HepG2 (cell line): Measurements from ENCODE around the gene TNP2. TPM values are rescaled to one million over a fixed set of nuclear protein-coding genes. Genes with fewer than 3 reads are reported as not detected.

ENCODE experiments used
- CC2D1A ChIP-seq: sonication (generic); formaldehyde crosslinking; IDR thresholded peaks from 2 replicates; pipeline ENCODE4 v1.8.1; 2023; ENCODE audit warnings: mild to moderate bottlenecking, missing genetic modification reagents
- CENPBD1 ChIP-seq: sonication (generic); formaldehyde crosslinking; IDR thresholded peaks from 2 replicates; pipeline ENCODE4 v1.8.0; 2022; ENCODE audit warnings: missing genetic modification reagents, low read depth, mild to moderate bottlenecking, borderline replicate concordance
- CSRNP2 ChIP-seq: sonication (generic); formaldehyde crosslinking; conservative IDR thresholded peaks from 2 replicates; pipeline ENCODE4 v1.8.0; 2022; ENCODE audit warnings: low read depth, missing genetic modification reagents
- DBP ChIP-seq: sonication (generic); formaldehyde crosslinking; IDR thresholded peaks from 2 replicates; pipeline ENCODE4 v1.4.0; 2020; ENCODE audit warnings: missing genetic modification reagents; ENCODE audit errors: not compliant biosample characterization
- DPF2 ChIP-seq: sonication (generic); formaldehyde crosslinking; IDR thresholded peaks from 2 replicates; pipeline ENCODE4 v1.4.0; 2020; ENCODE audit warnings: mild to moderate bottlenecking, low read depth, missing genetic modification reagents, borderline replicate concordance
- EED ChIP-seq: sonication (generic); formaldehyde crosslinking; IDR thresholded peaks from 2 replicates; pipeline ENCODE4 v1.5.0; 2020; ENCODE audit warnings: mild to moderate bottlenecking, missing genetic modification reagents
- KLF13 ChIP-seq: sonication (generic); formaldehyde crosslinking; IDR thresholded peaks from 2 replicates; pipeline ENCODE4 v1.4.0; 2020; ENCODE audit warnings: mild to moderate bottlenecking, missing genetic modification reagents
- MIER3 ChIP-seq: IDR thresholded peaks from 2 replicates; pipeline ENCODE4 v1.6.1; 2016; ENCODE audit warnings: missing compliant biosample characterization, borderline replicate concordance
- MTF1 ChIP-seq: sonication (generic); formaldehyde crosslinking; IDR thresholded peaks from 2 replicates; pipeline ENCODE4 v1.5.0; 2020; ENCODE audit warnings: missing genetic modification reagents
- NPAS2 ChIP-seq: sonication (generic); formaldehyde crosslinking; IDR thresholded peaks from 2 replicates; pipeline ENCODE4 v1.8.0; 2022; ENCODE audit warnings: mild to moderate bottlenecking, missing genetic modification reagents, borderline replicate concordance
- NR2F1 ChIP-seq, 2 experiments: fragments of 450-650 bp in 1 of 2; formaldehyde crosslinking in 1 of 2; IDR thresholded peaks; 2 replicates each; pipeline versions ENCODE4 v1.5.0 to v1.6.1; 2016 to 2020; ENCODE audit warnings: mild to moderate bottlenecking in 1 of 2, missing compliant biosample characterization in 1 of 2, missing genetic modification reagents in 1 of 2, moderate library complexity in 1 of 2
- NR2F6 ChIP-seq, 2 experiments: IDR thresholded peaks; 2 replicates each; pipeline ENCODE4 v1.6.1; 2016; ENCODE audit warnings: antibody characterized with exemption in 1 of 2, mild to moderate bottlenecking in 1 of 2
- PHB2 ChIP-seq: fragments of 450-650 bp; IDR thresholded peaks from 2 replicates; pipeline ENCODE4 v1.6.1; 2018; ENCODE audit not compliant: partially characterized antibody
- PHF5A ChIP-seq: IDR thresholded peaks from one replicate; pipeline ENCODE4 v1.6.1; 2018; ENCODE audit warnings: low read depth, missing genetic modification reagents; ENCODE audit not compliant: unreplicated experiment
- RORA ChIP-seq: sonication (generic); formaldehyde crosslinking; IDR thresholded peaks from 2 replicates; pipeline ENCODE4 v1.5.0; 2020; ENCODE audit warnings: mild to moderate bottlenecking, missing genetic modification reagents, moderate library complexity
- SMAD3 ChIP-seq: sonication (generic); formaldehyde crosslinking; IDR thresholded peaks from 2 replicates; pipeline ENCODE4 v1.4.0; 2020; ENCODE audit warnings: missing genetic modification reagents
- TCF7 ChIP-seq: sonication (generic); IDR thresholded peaks from 2 replicates; pipeline ENCODE4 v1.6.1; 2016; ENCODE audit warnings: antibody characterized with exemption, low read depth
- ZBTB25 ChIP-seq: IDR thresholded peaks from 2 replicates; pipeline ENCODE4 v1.6.1; 2018; ENCODE audit warnings: missing genetic modification reagents
- ZFP62 ChIP-seq: sonication (generic); formaldehyde crosslinking; IDR thresholded peaks from 2 replicates; pipeline ENCODE4 v1.4.0; 2020; ENCODE audit warnings: missing genetic modification reagents
- ZFY ChIP-seq: sonication (generic); formaldehyde crosslinking; IDR thresholded peaks from 2 replicates; pipeline ENCODE4 v1.4.0; 2020; ENCODE audit warnings: missing genetic modification reagents
- ZNF235 ChIP-seq: sonication (generic); formaldehyde crosslinking; IDR thresholded peaks from 2 replicates; pipeline ENCODE4 v1.8.1; 2023; ENCODE audit warnings: mild to moderate bottlenecking, missing genetic modification reagents, borderline replicate concordance
- ZNF350 ChIP-seq: sonication (generic); formaldehyde crosslinking; IDR thresholded peaks from 2 replicates; pipeline ENCODE4 v1.4.0; 2020; ENCODE audit warnings: mild to moderate bottlenecking, low read depth, missing genetic modification reagents, borderline replicate concordance
- ZNF431 ChIP-seq: sonication (generic); formaldehyde crosslinking; IDR thresholded peaks from 2 replicates; pipeline ENCODE4 v1.9.0; 2022; ENCODE audit warnings: missing genetic modification reagents, low read depth, mild to moderate bottlenecking, borderline replicate concordance
- ZNF44 ChIP-seq: sonication (generic); formaldehyde crosslinking; IDR thresholded peaks from 2 replicates; pipeline ENCODE4 v1.5.1; 2020; ENCODE audit warnings: mild to moderate bottlenecking, missing genetic modification reagents
- ZNF784 ChIP-seq: sonication (generic); formaldehyde crosslinking; IDR thresholded peaks from 2 replicates; pipeline ENCODE4 v1.5.1; 2020; ENCODE audit warnings: missing genetic modification reagents, mild to moderate bottlenecking, borderline replicate concordance
- polyA plus RNA-seq, 8 experiments: library from polyadenylated mRNA; depleted of rRNA in 3 of 8; stranded (reverse) in 7 of 8; unstranded in 1 of 8; fragments of >200 nt; fragmentation: Illumina TruSeq in 4 of 8; extraction: Trizol in 4 of 8; gene quantifications; 2 replicates each; pipeline versions ENCODE4 v1.2.1 to v1.2.3, GENCODE V29; 2011 to 2016; ENCODE audit warnings: low read depth in 4 of 8, missing spikeins in 1 of 8, mixed read lengths in 1 of 8; ENCODE audit not compliant: insufficient read depth in 1 of 8
- total RNA-seq, 5 experiments: library from RNA; depleted of rRNA; stranded (reverse); fragments of >200 nt; fragmentation: Illumina TruSeq; extraction: Trizol; gene quantifications; 2 replicates each; pipeline ENCODE4 v1.2.3, GENCODE V29; 2016; ENCODE audit warnings: low read depth in 1 of 5

The TNP2 gene
- total and polyA plus RNA-seq, 2 of the 13 experiments (the other 11 are each of a cell fraction or from before 2014, with no cell fraction given), result not detected

GRCh38 chr16:11306997-11307638 is 38.0 kb upstream of the TNP2 start (continued):
- peak; percentile 56 to 80; a peak in 3 of 4 replicates for TF ChIP-seq NR2F1 (CRISPR knock-in tag; IDR thresholded peaks at IDR 0.05)
- no peak for TF ChIP-seq ZNF784
- no peak for TF ChIP-seq CC2D1A (CRISPR knock-in tag)
- TF ChIP-seq ZNF350 (CRISPR knock-in tag), result no peak
- TF ChIP-seq MIER3 (CRISPR knock-in tag), result peak; percentile 97
- no peak for TF ChIP-seq ZFP62 (CRISPR knock-in tag)
- TF ChIP-seq CSRNP2, result no peak
- peak; percentile 76 for TF ChIP-seq DPF2 (CRISPR knock-in tag)
- TF ChIP-seq RORA, result no peak
- TF ChIP-seq ZFY (CRISPR knock-in tag), result 0 out of 2 replicates have a peak, but pooled peaks have one; percentile 23
- no peak for TF ChIP-seq CENPBD1 (CRISPR knock-in tag)
- no peak for TF ChIP-seq NPAS2 (CRISPR knock-in tag)
- peak; percentile 84 for TF ChIP-seq NR2F6 (IDR thresholded peaks at IDR 0.05)
- TF ChIP-seq NR2F6 (CRISPR knock-in tag; IDR thresholded peaks at IDR 0.05), result peak; percentile 88
- TF ChIP-seq ZNF431 (CRISPR knock-in tag), result no peak
- TF ChIP-seq ZNF44 (CRISPR knock-in tag), result no peak
- no peak for TF ChIP-seq KLF13 (CRISPR knock-in tag)
- TF ChIP-seq SMAD3, result peak; percentile 49; the same call in 1 of the 2 replicates
- TF ChIP-seq TCF7, result peak; percentile 67; the same call in 1 of the 2 replicates
- TF ChIP-seq ZBTB25, result peak; percentile 89
- peak; percentile 76 for TF ChIP-seq PHF5A (CRISPR knock-in tag)
- no peak for TF ChIP-seq EED (CRISPR knock-in tag)
- TF ChIP-seq MTF1, result no peak
- TF ChIP-seq DBP (CRISPR knock-in tag), result peak; percentile 43
- no peak for TF ChIP-seq ZNF235 (CRISPR knock-in tag)
- no peak for TF ChIP-seq PHB2
